Measurements from ENCODE around the gene AP1B1. TPM values are rescaled to one million over a fixed set of nuclear protein-coding genes. Genes with fewer than 3 reads are reported as not detected.

The AP1B1 gene
- total RNA-seq, 2 experiments from 2014 or later, result 56.6 to 59.9 TPM

DNA sequence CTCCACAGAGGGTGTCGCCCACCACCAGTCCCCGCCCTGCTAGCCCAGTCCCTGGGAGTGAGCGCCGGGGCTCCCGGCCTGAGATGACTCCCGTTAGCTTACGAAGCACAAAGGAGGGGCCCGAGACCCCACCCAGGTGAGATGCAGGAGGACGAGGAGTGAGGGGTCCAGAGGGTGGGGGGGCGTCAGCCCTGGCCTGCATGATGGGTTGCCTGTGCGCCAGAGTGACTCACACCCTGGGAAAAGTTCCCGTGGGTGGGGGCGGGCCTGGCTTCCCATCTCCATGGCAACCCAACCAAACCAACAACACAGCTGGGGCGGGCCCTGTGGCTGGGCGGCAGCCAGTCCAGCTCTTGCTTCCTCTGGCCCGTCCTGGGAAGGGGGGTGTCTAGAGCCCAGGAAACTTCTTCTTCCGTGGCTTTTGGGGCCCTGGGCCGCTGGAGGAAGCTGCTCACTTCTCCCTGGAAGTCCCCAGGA, 77.5 kb downstream of the AP1B1 start:
- Mint-ChIP-seq H3K9me3 (ENCODE audit: low read depth) (no peaks in the 10 kb centered on the region), H3K27ac (no peak overlapping the region), H3K4me3 (no peak overlapping the region), H3K4me1 (peaks cover 31% of the 10 kb centered on the region), H3K36me3 (ENCODE audit: low read depth) (no peaks in the 10 kb centered on the region), H3K27me3 (peaks cover 29% of the 10 kb centered on the region)
- DNase-seq, result peak; percentile 86
- ChIA-PET CTCF (interaction anchor here (0.6 kb wide), 1 partner anchor 60 kb away, joined by 3 read pairs; no protein-coding TSS in a partner anchor), POLR2A (no interaction called here)
- peak; percentile 52 for ATAC-seq
- intact Hi-C loops (cut with DNase I, micrococcal nuclease), result no loop called here

DNA sequence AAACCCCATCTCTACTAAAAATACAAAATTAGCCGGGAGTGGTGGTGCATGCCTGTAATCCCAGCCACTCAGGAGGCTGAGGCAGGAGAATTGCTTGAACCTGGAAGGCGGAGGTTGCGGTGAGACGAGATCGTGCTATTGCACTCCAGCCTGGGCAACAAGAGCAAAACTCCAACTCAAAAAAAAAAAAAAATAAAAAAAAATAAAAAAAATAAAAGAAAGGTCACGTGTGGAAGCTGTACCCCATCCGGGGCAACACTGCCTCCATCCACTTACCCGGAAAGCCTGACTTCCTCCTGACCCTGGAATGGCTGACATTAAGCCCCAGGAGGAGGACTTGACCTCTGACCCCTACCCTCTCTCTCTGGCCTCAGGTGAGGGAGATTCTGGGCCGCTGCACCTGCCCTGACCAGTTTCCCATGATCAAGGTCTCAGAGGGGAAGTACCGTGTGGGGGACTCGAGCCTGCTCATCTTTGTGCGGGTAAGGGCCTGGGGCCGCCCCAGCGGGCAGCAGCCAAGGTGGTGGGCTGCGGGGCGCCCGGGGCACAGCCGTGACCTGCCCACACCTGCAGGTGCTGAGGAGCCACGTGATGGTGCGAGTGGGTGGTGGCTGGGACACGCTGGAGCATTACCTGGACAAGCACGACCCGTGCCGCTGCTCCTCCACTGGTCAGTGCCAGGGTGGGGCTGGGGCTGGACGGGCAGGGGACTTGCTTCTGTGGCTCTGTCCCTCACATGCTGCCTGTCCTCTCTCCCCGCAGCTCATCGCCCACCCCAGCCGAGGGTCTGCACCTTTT, 78.1 kb downstream of the AP1B1 start:
- intact Hi-C loops (cut with DNase I, micrococcal nuclease), result no loop called here
- no peaks in the 10 kb centered on the region for H3K9me3 Mint-ChIP-seq (ENCODE audit: low read depth)
- CTCF ChIA-PET, result interaction anchor here (0.6 kb wide), 1 partner anchor 60 kb away, joined by 3 read pairs; no protein-coding TSS in a partner anchor
- POLR2A ChIA-PET, result no interaction called here
- peaks cover 34% of the 10 kb centered on the region for H3K27me3 Mint-ChIP-seq
- no peak overlapping the region for H3K27ac Mint-ChIP-seq
- DNase-seq (no peak), ATAC-seq (no peak)
- H3K4me1 Mint-ChIP-seq, result peaks cover 32% of the 10 kb centered on the region
- no peak overlapping the region for H3K4me3 Mint-ChIP-seq
- no peaks in the 10 kb centered on the region for H3K36me3 Mint-ChIP-seq (ENCODE audit: low read depth)

DNA sequence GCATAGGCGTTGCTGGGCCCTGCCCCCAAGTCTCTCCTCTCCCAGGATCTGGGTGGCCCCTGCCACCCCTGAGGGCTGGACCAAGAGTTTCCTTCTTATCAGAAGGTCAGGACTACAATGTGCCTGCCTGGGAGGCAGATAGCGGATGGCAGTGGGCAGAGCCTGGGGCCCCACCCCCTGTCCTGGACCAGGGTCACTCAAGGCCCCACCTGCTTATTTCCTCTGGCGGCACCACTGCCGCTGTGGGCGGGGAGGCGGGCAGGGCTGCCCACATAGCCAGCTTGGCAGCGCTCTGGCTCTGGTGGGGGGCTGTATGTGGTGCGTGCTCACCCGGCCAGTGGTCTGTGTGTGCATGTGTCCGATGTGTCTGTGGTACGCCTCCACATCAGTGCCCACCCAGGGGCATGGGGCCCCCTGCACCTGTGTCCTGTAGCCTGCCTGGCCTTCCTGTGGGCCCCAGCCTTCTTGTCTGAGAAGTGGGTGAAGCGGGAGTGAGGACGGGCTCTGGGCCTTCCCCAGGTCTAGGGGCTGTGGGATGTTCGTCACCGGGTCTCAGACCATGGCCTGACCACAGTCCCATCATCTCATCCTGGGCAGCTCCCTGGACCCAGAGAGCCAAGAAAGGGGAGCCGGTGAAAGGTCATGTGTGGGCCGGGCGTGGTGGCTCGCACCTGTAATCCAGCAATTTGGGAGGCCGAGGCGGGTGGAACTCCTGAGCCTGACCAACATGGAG, 78.9 kb downstream of the AP1B1 start:
- Mint-ChIP-seq H3K27ac (no peak overlapping the region), H3K36me3 (ENCODE audit: low read depth) (no peaks in the 10 kb centered on the region), H3K4me1 (peaks cover 30% of the 10 kb centered on the region), H3K4me3 (no peak overlapping the region), H3K9me3 (ENCODE audit: low read depth) (no peaks in the 10 kb centered on the region), H3K27me3 (peaks cover 35% of the 10 kb centered on the region)
- ChIA-PET CTCF (no interaction called here), POLR2A (no interaction called here)
- ATAC-seq (no peak), DNase-seq (no peak)
- intact Hi-C loops (cut with DNase I, micrococcal nuclease), result loop anchor here in 1 of 2 experiments (5.0 kb wide), 1 partner anchor 37 kb away; no protein-coding TSS in a partner anchor

DNA sequence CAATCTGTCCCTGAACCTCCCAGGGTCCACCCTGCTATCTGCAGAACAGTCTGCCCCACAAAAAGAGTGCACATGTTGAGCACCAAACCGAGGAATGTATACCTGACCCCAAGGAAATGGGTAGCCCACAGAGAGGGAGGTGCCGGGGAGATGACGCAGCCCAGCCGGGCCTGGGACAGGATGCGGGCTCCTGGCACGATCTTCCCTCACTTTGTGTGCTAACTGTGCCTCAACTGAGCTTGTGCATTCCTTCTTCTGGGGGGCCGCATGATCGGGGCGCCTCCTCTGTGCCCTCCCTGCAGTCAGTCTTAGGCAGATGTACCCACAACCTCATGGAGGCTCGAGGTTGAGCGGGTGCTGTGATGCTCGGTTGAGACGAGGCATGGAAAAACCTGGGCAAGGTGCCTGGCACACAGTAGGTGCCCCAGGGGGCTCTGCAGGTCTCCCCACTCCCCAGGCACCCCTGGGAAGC, 79.5 kb downstream of the AP1B1 start:
- ChIA-PET CTCF (interaction anchor here (1.1 kb wide), 1 partner anchor 21 kb away, joined by 3 read pairs; no protein-coding TSS in a partner anchor), POLR2A (interaction anchor here (0.6 kb wide), 1 partner anchor 16 kb away, joined by 7 read pairs; no protein-coding TSS in a partner anchor)
- Mint-ChIP-seq H3K27me3 (peaks cover 32% of the 10 kb centered on the region), H3K36me3 (ENCODE audit: low read depth) (no peaks in the 10 kb centered on the region), H3K4me3 (no peak overlapping the region), H3K4me1 (peaks cover 23% of the 10 kb centered on the region), H3K9me3 (ENCODE audit: low read depth) (no peaks in the 10 kb centered on the region), H3K27ac (no peak overlapping the region)
- peak; percentile 53 for DNase-seq
- no peak for ATAC-seq
- intact Hi-C loops (cut with DNase I, micrococcal nuclease), result loop anchor here in 1 of 2 experiments (5.0 kb wide), 1 partner anchor 37 kb away; no protein-coding TSS in a partner anchor

DNA sequence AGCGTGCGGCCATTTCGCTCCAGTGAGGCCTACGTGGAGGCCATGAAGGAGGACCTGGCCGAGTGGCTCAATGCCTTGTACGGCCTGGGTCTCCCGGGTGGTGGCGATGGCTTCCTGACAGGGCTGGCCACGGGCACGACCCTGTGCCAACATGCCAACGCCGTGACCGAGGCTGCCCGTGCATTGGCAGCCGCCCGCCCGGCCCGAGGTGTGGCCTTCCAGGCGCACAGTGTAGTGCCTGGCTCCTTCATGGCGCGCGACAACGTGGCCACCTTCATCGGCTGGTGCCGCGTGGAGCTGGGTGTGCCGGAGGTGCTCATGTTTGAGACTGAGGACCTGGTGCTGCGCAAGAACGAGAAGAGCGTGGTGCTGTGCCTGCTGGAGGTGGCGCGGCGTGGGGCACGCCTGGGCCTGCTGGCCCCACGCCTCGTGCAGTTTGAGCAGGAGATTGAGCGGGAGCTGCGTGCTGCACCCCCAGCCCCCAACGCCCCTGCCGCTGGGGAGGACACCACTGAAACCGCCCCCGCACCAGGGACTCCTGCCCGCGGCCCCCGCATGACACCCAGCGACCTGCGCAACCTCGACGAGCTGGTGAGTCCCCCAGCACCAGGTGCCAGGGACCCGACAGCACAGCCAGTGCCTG, 80.1 kb downstream of the AP1B1 start:
- Mint-ChIP-seq H3K9me3 (ENCODE audit: low read depth) (no peaks in the 10 kb centered on the region), H3K36me3 (ENCODE audit: low read depth) (no peaks in the 10 kb centered on the region), H3K4me3 (no peak overlapping the region), H3K4me1 (peaks cover 19% of the 10 kb centered on the region), H3K27ac (no peak overlapping the region), H3K27me3 (peaks cover 26% of the 10 kb centered on the region)
- ChIA-PET POLR2A (interaction anchor here (0.6 kb wide), 1 partner anchor 16 kb away, joined by 7 read pairs; no protein-coding TSS in a partner anchor), CTCF (interaction anchor here (1.1 kb wide), 1 partner anchor 22 kb away, joined by 3 read pairs; no protein-coding TSS in a partner anchor)
- DNase-seq (no peak), ATAC-seq (no peak)
- intact Hi-C loops (cut with DNase I, micrococcal nuclease), result loop anchor here in 1 of 2 experiments (5.0 kb wide), 1 partner anchor 36 kb away; no protein-coding TSS in a partner anchor

DNA sequence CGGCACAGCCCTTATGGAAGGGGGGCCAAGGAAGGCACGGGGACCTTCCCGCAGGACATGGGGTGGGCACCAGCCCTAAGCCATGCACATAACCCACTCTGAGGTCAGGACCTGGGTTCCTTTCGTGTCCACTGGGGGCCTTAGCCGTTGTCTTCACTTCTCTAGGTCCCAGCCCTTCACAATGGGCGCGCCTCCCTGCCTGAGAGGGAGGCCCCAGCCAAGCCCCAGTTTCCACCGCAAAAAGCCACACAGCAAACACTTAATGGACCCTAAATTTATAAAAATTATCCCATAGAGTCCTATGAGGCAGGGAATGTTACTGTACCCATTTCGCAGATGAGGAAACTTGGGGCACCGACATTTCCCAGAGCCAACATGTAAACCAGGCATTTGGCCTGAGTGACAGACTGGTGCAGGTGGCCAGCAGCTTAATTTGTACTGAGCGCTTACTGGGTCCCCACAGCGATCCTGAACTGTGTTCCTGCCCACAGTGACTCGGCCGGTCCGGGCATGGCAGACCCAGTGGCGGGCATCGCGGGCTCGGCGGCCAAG, 80.7 kb downstream of the AP1B1 start:
- Mint-ChIP-seq H3K27me3 (peaks cover 20% of the 10 kb centered on the region), H3K4me1 (peaks cover 14% of the 10 kb centered on the region), H3K36me3 (ENCODE audit: low read depth) (no peaks in the 10 kb centered on the region), H3K4me3 (peak overlapping the region; percentile 50), H3K9me3 (ENCODE audit: low read depth) (no peaks in the 10 kb centered on the region), H3K27ac (no peak overlapping the region)
- intact Hi-C loops (cut with DNase I, micrococcal nuclease), result loop anchor here in 1 of 2 experiments (5.0 kb wide), 1 partner anchor 35 kb away; no protein-coding TSS in a partner anchor
- DNase-seq (no peak), ATAC-seq (no peak)
- ChIA-PET POLR2A (no interaction called here), CTCF (interaction anchor here (1.1 kb wide), 1 partner anchor 23 kb away, joined by 3 read pairs; no protein-coding TSS in a partner anchor)

DNA sequence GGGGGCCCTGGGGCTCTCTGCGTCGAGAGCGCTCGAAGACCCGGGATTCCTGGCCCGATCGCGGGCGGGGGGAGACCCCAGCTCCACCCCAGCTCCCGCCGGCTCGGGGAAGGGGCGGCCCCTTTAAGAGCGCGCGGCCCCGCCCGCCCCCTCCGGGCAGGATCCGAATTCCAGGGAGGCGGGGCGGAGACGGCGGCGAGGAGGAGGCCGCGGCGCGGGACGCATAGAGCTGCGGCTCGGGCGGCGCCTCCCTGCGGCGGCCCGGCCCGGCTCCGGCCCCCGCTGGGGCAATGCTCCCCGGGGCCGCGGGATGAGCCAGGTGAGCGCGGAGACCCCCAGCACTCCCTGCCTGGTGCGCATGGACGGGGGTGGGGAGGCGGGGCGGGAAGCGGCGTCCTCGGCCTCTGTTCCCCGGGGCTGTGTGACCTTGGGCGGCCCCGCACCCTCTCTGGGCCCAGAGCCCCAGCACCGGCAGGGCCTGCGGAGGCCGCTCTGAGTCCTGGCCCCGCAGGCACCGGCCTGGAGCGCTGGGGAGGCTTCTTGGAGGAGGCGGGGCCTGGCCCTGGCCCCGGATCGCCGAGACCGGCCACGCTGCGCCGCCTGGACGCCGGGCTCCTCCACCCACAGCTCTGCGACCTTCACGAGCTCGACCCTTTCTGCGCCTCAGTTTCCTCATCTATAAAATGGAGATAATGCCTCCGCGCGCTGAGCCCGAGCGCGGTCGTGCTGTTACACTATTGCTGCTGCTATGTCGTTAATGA, 81.4 kb downstream of the AP1B1 start:
- CTCF ChIA-PET, result interaction anchor here (0.6 to 1.2 kb wide), 2 partner anchors 20 to 944 kb away, joined by 3 to 4 read pairs; no protein-coding TSS in a partner anchor
- POLR2A ChIA-PET, result no interaction called here
- intact Hi-C loops (cut with DNase I, micrococcal nuclease), result loop anchor here in 1 of 2 experiments (5.0 kb wide), 1 partner anchor 35 kb away; no protein-coding TSS in a partner anchor

DNA sequence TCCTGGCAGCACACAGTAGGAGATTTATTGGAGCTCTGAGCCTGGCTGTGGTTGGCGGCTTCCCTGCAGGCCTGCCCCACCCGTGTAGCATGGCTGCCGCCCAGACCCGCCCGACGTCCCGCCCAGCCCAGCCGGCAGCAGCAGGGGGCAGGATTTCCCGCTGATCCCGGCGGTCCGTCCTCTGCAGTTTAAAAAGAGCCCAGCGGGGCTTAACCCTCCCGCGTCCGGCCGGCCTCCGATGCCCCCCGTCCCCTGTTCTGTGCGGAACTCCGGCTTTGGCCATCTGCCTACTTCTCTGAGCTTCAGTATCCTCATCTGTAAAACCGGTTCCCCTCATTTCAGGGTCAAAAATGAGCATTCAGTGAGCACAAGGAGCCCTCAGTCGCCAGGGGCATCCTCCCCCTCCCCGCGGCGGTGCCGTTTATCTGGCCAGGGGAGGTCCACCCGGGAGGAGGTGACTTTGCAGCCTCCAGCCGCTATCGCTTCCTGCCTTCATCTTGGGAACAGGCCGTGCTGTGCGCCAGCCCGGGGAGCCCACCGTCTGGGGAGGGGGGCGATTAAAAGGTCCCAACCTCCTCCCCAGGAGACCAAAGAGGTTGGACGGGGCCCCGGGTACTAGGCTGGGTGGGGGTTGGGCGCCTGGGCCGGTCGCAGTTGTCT, 82.1 kb downstream of the AP1B1 start, which contains the start of gene GAS2L1:
GAS2L1 (plus strand) TSS at position 476 of the 660 bp plus-strand sequence. CDS start 1,456 bp downstream, outside the sequence.
- POLR2A ChIA-PET, result no interaction called here
- H3K27ac Mint-ChIP-seq, result no peak within 1 kb of the TSS
- no peaks in the 10 kb centered on the region for H3K9me3 Mint-ChIP-seq (ENCODE audit: low read depth)
- H3K36me3 Mint-ChIP-seq (ENCODE audit: low read depth), result peaks cover 2% of the 10 kb centered on the region
- ATAC-seq (peak; percentile 58), DNase-seq (peak; percentile 76)
- peaks cover 17% of the 10 kb centered on the region for H3K27me3 Mint-ChIP-seq
- peak within 1 kb of the TSS; percentile 63 for H3K4me3 Mint-ChIP-seq
- H3K4me1 Mint-ChIP-seq, result peaks cover 14% of the 10 kb centered on the region
- intact Hi-C loops (cut with DNase I, micrococcal nuclease), result loop anchor here in 1 of 2 experiments (5.0 kb wide), 1 partner anchor 34 kb away; no protein-coding TSS in a partner anchor
- CTCF ChIA-PET, result interaction anchor here (0.6 to 1.2 kb wide), 3 partner anchors 19 to 945 kb away, joined by 3 to 4 read pairs (median 3); no protein-coding TSS in a partner anchor

More for the DNA sequence above, 81.4 kb downstream of the AP1B1 start:
- DNase-seq (peak; percentile 66), ATAC-seq (peak; percentile 40)
- Mint-ChIP-seq H3K4me3 (peak overlapping the region; percentile 63), H3K4me1 (peaks cover 14% of the 10 kb centered on the region), H3K27ac (no peak overlapping the region), H3K36me3 (ENCODE audit: low read depth) (no peaks in the 10 kb centered on the region), H3K27me3 (peaks cover 17% of the 10 kb centered on the region), H3K9me3 (ENCODE audit: low read depth) (no peaks in the 10 kb centered on the region)

DNA sequence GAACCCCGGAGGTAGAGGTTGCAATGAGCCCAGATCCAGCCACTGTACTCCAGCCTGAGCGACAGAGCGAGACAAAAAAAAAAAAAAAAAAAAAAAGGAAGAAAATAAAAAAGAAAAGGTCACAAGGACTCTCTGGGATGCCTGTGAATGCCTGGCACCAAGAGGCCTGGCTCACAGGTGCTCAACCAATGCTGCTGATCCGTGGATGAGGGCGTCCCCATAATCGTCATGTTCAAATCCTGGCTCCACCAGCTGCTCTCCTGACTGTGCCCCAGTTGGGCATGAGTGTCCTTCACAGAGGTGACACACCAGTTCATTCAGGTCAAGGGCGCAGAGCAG, 82.6 kb downstream of the AP1B1 start:
- Mint-ChIP-seq H3K9me3 (ENCODE audit: low read depth) (no peaks in the 10 kb centered on the region), H3K4me3 (peak overlapping the region; percentile 63), H3K27me3 (peaks cover 17% of the 10 kb centered on the region), H3K4me1 (peaks cover 10% of the 10 kb centered on the region), H3K27ac (no peak overlapping the region), H3K36me3 (ENCODE audit: low read depth) (peaks cover 7% of the 10 kb centered on the region)
- CTCF ChIA-PET, result interaction anchor here (0.7 kb wide), 1 partner anchor 36 kb away, joined by 3 read pairs; no protein-coding TSS in a partner anchor
- intact Hi-C loops (cut with DNase I, micrococcal nuclease), result loop anchor here in 1 of 2 experiments (5.0 kb wide), 1 partner anchor 34 kb away; no protein-coding TSS in a partner anchor
- ATAC-seq (no peak), DNase-seq (no peak)
- POLR2A ChIA-PET, result no interaction called here

Data from activated CD4-positive, alpha-beta T cell treated with anti-CD3 and anti-CD28 coated beads for 36 hours (primary cell).